Spinal cord (tissue), 10 donors: ENCODE data around the gene EEFSEC. TPM values are rescaled to one million over a fixed set of nuclear protein-coding genes. Genes with fewer than 3 reads are reported as not detected.

ENCODE experiments used
- DNase-seq, 6 donors: peaks; one replicate each; pipeline versions ENCODE4 v3.0.0 to v3.0.0-alpha.2; 2013 to 2015; ENCODE audit warnings: low spot score in 6 of 6, low read depth in 4 of 6
- H3K27ac ChIP-seq: one replicate; pipeline ENCODE4 v1.5.1; 2013; ENCODE audit warnings: low read depth, low read length, control low read depth
- H3K27me3 ChIP-seq: one replicate; pipeline ENCODE4 v1.6.1; 2013; ENCODE audit warnings: low read length; ENCODE audit not compliant: control insufficient read depth, insufficient read depth
- H3K36me3 ChIP-seq: one replicate; pipeline ENCODE4 v1.6.1; 2013; ENCODE audit warnings: low read length; ENCODE audit not compliant: control insufficient read depth, insufficient read depth
- H3K4me1 ChIP-seq: one replicate; pipeline ENCODE4 v1.6.1; 2013; ENCODE audit warnings: low read length; ENCODE audit not compliant: control insufficient read depth, insufficient read depth
- H3K4me3 ChIP-seq: one replicate; pipeline ENCODE4 v1.5.1; 2013; ENCODE audit warnings: low read depth, low read length, control low read depth
- H3K9me3 ChIP-seq: one replicate; pipeline ENCODE4 v1.6.1; 2013; ENCODE audit warnings: low read length; ENCODE audit not compliant: control insufficient read depth, insufficient read depth
- WGBS: methylation state at CpG from one replicate; pipeline ENCODE4 v1.1.5; 2013; ENCODE audit warnings: missing lambda C conversion rate; ENCODE audit not compliant: insufficient coverage; 5-methylcytosine and 5-hydroxymethylcytosine counted together
- polyA plus RNA-seq, 2 donors: library from polyadenylated mRNA; unstranded; fragments of 120-200 nt; gene quantifications; one replicate each; pipeline ENCODE4 v1.2.1, GENCODE V29; 2013; ENCODE audit not compliant: insufficient read length in 2 of 2
- total RNA-seq, 2 donors: library from RNA; depleted of rRNA in 1 of 2; stranded (reverse); fragments of 120-200 nt in 1 of 2; fragments of >200 nt in 1 of 2; gene quantifications; one replicate each; pipeline versions ENCODE4 v1.2.3 to v1.2.4, GENCODE V29; 2013 to 2014
- donor health status: healthy.

The EEFSEC gene
- total and polyA plus RNA-seq, 4 donors: 6.4 to 29.1 (median 18.3) TPM

DNA sequence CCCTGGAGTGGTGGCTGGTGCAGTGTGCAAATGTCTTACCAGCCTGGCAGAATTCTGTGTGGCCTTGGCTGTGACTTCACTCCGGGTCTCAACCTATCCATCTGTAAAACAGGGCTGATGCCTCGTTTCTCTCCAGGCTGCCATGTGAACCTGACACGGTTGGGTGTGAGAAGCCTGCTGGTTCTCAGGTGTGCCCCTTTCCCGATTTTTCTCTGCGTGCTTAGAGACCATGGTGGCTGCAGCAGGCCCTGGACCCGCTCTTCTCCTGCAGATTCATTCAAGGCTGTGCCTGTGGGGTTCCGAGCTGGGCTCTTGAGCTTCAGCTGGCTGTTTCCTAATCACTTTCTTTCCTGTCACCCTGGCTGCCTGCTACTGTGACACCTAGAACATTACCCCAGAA, 38.9 kb downstream of the EEFSEC start:
- DNase-seq: no peak
- WGBS: 94% methylated on average over 7 of the region's 7 CpGs
- Histone ChIP-seq H3K4me1 (peaks cover 15% of the 10 kb centered on the region), H3K4me3 (no peak overlapping the region), H3K36me3 (no peaks in the 10 kb centered on the region), H3K9me3 (no peaks in the 10 kb centered on the region), H3K27me3 (no peaks in the 10 kb centered on the region), H3K27ac (no peak overlapping the region)

DNA sequence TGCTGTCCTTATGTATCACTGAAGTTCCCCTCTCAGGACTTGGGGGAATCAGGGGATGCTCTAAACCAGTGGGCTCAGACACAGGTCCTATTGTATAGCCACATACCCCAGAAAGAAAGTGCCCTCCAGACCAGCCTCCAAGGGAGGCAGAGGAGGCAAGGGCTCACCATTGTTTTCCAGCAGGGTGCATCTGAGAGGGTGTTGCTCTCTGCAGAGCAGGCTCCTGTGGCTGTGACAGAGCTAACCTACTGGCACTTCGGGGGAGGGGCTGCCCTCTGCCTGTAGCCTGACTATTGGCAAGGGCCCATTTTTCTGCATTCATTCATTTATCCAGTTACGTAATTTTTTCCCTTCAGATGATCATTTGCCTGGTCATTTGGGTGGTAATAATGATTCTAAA, 39.9 kb downstream of the EEFSEC start:
- H3K27ac ChIP-seq: no peak overlapping the region
- no CpG with 5 or more reads among the region's 2 CpGs for WGBS
- no peaks in the 10 kb centered on the region for H3K9me3 ChIP-seq

DNA sequence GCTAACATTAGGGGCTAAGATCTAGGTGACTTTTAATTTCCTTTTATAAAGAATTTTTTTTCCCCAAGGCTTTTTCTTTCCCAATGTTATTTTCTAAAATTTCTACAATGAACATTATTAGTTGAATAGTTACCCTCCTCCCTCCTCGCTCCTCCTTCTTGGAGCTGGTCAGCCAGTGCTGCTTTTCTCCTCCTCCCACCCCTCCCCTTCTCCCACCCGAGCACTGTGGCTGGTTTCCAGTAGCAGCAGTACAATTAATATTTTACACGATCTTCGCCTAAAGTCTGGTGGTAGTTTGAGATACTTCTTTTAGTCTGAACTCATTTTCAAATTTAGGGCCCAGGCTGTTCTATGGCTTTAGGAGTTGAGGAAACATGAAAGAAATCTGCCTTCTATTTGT, 41.6 kb downstream of the EEFSEC start:
- DNase-seq: no peak
- WGBS: 57% methylated on average over 1 of the region's 4 CpGs
- Histone ChIP-seq H3K27me3 (no peaks in the 10 kb centered on the region), H3K4me1 (peaks cover 17% of the 10 kb centered on the region), H3K36me3 (no peaks in the 10 kb centered on the region), H3K9me3 (no peaks in the 10 kb centered on the region), H3K4me3 (no peak overlapping the region), H3K27ac (peak overlapping the region; percentile 38)

More for the DNA sequence above, 39.9 kb downstream of the EEFSEC start:
- Histone ChIP-seq H3K36me3 (no peaks in the 10 kb centered on the region), H3K27me3 (no peaks in the 10 kb centered on the region), H3K4me3 (no peak overlapping the region), H3K4me1 (peaks cover 21% of the 10 kb centered on the region)
- no peak for DNase-seq

DNA sequence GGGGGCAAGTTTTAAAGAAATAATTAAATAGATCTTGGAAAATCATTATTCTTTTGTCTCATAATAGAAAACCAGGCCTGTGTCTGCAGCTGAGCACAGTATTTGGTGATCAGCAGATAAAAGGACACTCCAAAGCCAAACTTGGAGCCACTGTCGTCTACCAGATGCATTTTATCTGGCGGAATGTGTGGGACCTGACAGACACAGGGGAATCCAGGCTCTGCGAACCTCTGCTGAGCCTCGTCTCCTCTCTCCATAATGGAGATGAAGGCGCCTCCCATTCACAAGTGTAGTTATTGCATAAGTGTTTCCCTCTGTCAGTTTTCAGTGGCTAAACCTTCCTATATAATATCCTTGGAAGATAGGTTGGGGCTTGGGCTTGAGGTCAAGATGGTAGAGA, 42.1 kb downstream of the EEFSEC start:
- H3K4me3 ChIP-seq: no peak overlapping the region
- WGBS: 67% methylated on average over 2 of the region's 5 CpGs
- no peaks in the 10 kb centered on the region for H3K9me3 ChIP-seq
- H3K36me3 ChIP-seq: no peaks in the 10 kb centered on the region
- DNase-seq: no peak
- no peaks in the 10 kb centered on the region for H3K27me3 ChIP-seq
- H3K4me1 ChIP-seq: peaks cover 17% of the 10 kb centered on the region
- H3K27ac ChIP-seq: peak overlapping the region; percentile 38

DNA sequence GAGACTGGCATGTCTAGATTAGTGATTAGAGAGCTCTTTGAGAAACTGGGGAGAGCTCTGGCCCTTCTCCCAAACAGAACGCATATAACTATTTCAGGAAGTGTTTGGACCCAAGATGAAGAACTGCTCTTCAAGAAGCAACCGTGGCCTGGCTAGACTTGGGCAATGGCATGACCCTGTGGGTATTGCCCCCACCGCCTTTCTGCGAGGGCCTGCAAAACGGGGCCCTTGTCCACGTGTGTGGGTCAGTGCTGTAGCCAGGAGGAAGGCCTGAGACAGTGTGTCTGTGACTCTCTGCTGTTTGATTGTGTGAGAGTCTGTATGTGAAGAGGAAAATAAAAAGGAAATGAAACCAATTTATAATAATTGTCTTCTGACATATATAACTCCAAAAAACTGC, 42.5 kb downstream of the EEFSEC start:
- no peak overlapping the region for H3K4me3 ChIP-seq
- no peaks in the 10 kb centered on the region for H3K27me3 ChIP-seq
- H3K36me3 ChIP-seq: no peaks in the 10 kb centered on the region
- WGBS: 58% methylated on average over 5 of the region's 6 CpGs
- H3K9me3 ChIP-seq: no peaks in the 10 kb centered on the region
- peak overlapping the region; percentile 38 for H3K27ac ChIP-seq
- H3K4me1 ChIP-seq: peaks cover 17% of the 10 kb centered on the region
- no peak for DNase-seq

GRCh38 chr3:128196647-128197046, 43.4 kb downstream of the EEFSEC start:
- no peak for DNase-seq
- Histone ChIP-seq H3K27ac (peak overlapping the region; percentile 0), H3K36me3 (no peaks in the 10 kb centered on the region), H3K4me1 (peaks cover 17% of the 10 kb centered on the region), H3K27me3 (no peaks in the 10 kb centered on the region), H3K9me3 (no peaks in the 10 kb centered on the region), H3K4me3 (no peak overlapping the region)
- WGBS: 44% methylated on average over 2 of the region's 4 CpGs

GRCh38 chr3:128197855-128198254, 44.6 kb downstream of the EEFSEC start:
- no peaks in the 10 kb centered on the region for H3K36me3 ChIP-seq
- no peak for DNase-seq
- H3K27me3 ChIP-seq: no peaks in the 10 kb centered on the region
- peak overlapping the region; percentile 57 for H3K27ac ChIP-seq
- peaks cover 17% of the 10 kb centered on the region for H3K4me1 ChIP-seq
- WGBS: 57% methylated on average over 4 of the region's 7 CpGs
- H3K4me3 ChIP-seq: no peak overlapping the region
- no peaks in the 10 kb centered on the region for H3K9me3 ChIP-seq

DNA sequence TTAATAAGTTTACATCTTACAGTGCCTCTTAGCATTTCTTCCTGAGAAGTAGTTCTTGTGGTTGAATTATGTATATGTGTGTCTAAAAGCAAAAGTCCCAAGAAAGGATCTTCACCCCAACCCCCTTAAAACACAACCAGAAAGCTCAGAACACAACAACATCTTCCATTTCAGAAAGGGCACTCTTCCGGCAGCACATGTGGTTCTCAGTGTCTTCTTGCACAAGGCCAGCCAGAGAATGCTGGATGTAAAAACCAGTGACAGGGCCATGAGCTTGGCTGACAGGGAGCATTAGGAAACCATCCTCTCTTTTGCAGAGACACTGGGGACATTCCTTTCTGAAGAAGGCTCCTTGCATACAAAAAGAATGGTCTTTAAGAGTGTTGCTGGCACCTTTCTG, 45.0 kb downstream of the EEFSEC start:
- DNase-seq: no peak
- H3K4me3 ChIP-seq: no peak overlapping the region
- H3K27ac ChIP-seq: peak overlapping the region; percentile 57
- no peaks in the 10 kb centered on the region for H3K36me3 ChIP-seq
- no peaks in the 10 kb centered on the region for H3K9me3 ChIP-seq
- peaks cover 14% of the 10 kb centered on the region for H3K4me1 ChIP-seq
- H3K27me3 ChIP-seq: no peaks in the 10 kb centered on the region
- WGBS: 89% methylated on average over 1 of the region's 1 CpG

GRCh38 chr3:128199110-128199509, 45.8 kb downstream of the EEFSEC start:
- Histone ChIP-seq H3K4me3 (no peak overlapping the region), H3K27ac (no peak overlapping the region), H3K4me1 (peaks cover 14% of the 10 kb centered on the region), H3K36me3 (no peaks in the 10 kb centered on the region), H3K9me3 (no peaks in the 10 kb centered on the region), H3K27me3 (no peaks in the 10 kb centered on the region)
- DNase-seq: no peak
- WGBS: no CpG with 5 or more reads among the region's 1 CpG

DNA sequence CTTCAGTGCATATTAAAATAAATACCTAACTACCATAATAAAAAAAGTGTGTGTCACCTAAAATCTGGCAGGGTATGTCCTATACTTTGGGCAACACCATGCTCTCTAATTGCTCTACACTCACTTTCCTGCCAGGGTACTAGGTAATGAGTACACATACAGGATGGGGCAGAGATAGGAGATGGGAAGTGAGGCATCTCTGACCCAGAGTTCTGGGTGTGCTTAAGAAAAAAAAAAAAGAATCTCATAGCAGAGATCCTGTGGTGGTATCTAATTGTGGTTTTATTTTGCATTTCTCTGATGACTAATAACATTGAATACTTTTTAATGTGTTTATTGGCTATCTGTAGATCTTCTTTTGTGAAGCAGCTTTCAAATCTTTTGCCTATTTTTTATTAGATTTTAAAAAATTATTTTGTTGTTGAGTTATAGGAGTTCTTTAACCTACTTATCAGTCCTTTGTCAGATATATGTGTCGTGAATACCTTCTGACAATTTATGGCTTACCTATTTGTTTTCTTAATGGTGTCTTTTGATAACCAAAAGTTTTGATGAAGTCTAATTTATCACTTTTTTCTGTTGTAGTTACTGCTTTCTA, 48.0 kb downstream of the EEFSEC start:
- DNase-seq: no peak
- H3K4me3 ChIP-seq: no peak overlapping the region
- no CpG with 5 or more reads among the region's 1 CpG for WGBS
- H3K4me1 ChIP-seq: peaks cover 7% of the 10 kb centered on the region
- no peak overlapping the region for H3K27ac ChIP-seq
- no peaks in the 10 kb centered on the region for H3K36me3 ChIP-seq
- no peaks in the 10 kb centered on the region for H3K27me3 ChIP-seq
- no peaks in the 10 kb centered on the region for H3K9me3 ChIP-seq
